Activated CD4-positive, CD25-positive, alpha-beta regulatory T cell treated with anti-CD3 and anti-CD28 coated beads, Interleukin-2, amount 50 U/mL, for 24 hours (primary cell): Measurements from ENCODE around the gene EPN3.
A peak's percentile ranks its signal among the peaks of the same experiment; 100 is the strongest.

Experiments
- ATAC-seq, 2 donors: fragments of 150-1000 bp; cut with Tn5 transposase; one replicate each; pipeline ENCODE4 v1.10.0; 2021; ENCODE audit warnings: mild to moderate bottlenecking in 1 of 2, moderate library complexity in 1 of 2

EPN3 gene

DNA sequence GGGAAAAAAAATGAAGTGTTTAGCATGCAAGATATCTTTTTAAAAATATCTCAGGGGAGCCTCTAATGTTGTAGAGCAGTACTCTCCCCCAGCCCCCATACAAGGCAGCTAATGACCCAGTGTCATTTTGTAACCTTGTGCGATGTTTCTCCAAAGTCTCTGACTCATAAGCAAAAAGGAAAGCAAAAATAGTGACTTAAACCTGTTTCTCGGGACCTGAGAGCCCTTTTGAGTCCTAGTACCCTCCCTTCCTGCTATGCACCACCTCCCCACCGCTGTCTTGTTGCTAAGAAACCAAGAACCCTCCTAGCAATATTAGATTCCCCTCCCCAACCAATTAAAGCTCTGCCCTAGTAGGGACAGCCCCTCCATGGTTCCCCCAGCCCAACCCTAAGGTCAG is 21.5 kb upstream of the EPN3 start:
- peak; percentile 86 to 88 for ATAC-seq

DNA sequence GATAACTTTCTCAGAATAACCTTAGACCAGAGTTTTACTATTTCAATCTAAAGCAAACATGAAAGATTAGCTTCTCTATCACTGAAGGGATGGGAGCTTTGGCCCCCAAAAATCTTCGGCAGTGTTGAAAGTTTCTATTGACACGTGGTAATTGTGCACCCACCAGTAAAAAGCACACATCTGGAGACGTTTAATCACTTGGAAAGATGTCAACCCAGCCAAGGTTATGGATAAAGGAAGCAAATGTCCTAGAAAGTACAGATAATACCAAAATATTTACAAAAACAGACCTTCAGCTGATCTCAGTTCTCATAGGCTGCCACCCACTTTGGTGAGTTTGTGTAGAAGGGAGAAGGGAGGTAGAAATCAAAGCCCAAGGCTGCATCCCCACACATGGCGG is 19.0 kb upstream of the EPN3 start:
- ATAC-seq: no peak

DNA sequence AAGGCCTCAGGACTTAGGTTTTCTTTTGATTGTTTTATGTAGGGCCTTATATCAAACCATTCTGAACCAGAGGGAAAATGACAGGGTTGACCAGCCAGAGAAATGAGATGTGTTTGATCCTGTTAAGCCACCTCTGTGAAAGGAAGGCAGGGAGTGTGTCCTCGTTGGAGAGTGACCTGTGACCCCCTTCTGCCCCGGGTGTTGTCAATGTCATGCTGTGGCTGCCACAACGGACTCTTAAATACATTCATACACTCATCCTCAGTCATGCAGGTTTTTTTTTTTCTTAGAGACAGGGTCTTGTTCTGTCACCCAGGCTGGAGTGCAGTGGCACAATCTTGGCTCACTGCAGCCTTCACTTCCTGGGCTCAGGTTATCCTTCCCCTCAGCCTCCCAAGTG is 18.1 kb upstream of the EPN3 start:
- ATAC-seq: no peak

DNA sequence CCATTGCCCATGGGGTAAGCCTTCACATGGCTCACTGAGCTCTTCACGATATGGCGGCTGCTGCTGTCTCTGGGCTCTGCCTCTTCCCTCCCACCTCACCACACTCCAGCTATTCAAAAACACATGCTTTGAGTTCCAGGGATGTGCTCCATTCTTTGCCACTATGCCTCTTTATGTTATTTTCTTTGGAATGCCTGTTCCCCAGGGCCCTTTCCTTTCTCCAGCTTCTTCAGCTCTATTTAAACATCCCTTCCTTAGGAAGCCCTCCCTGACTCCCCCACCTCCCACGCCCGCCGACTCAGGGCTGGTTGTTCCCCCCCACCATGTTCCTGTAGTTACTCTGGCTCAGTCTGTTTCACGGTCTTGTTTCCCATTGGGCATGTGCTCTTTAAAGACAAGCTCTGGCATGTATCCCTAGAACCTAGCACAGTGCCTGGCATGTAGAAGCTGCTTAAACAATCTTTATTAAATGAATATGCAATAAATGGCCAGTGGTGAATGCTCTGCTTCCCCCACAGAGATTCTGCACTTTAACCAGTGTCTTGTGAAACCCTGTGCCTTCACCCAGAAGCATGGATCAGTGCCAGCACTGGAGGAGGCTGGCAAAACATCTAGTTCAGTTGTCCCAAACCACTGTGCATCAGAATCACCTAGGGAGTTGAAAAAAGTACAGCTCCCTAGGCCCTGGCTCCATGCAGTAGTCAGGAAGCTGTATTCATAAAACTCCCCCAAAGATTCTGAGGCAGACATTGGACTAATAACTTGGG is 17.4 kb upstream of the EPN3 start:
- ATAC-seq: no peak

DNA sequence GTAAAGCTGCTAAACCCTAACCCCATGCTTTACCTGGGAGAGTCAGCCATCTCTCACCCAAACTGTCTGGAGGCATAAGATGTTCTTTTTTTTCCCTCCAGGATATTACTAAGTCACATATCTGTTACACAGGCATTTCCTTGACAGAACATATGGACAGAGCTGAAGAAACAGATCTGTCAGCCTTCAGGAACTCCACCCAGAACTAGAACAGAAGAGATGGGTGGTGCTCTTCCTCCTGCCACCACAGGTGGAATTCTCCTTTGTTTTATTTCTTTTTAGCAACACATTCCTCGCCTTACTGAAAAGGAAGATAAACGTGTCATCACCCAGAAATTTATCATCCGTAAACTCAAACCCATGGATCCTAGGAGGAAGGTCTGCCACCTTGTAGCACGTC is 15.5 kb upstream of the EPN3 start:
- no peak for ATAC-seq

DNA sequence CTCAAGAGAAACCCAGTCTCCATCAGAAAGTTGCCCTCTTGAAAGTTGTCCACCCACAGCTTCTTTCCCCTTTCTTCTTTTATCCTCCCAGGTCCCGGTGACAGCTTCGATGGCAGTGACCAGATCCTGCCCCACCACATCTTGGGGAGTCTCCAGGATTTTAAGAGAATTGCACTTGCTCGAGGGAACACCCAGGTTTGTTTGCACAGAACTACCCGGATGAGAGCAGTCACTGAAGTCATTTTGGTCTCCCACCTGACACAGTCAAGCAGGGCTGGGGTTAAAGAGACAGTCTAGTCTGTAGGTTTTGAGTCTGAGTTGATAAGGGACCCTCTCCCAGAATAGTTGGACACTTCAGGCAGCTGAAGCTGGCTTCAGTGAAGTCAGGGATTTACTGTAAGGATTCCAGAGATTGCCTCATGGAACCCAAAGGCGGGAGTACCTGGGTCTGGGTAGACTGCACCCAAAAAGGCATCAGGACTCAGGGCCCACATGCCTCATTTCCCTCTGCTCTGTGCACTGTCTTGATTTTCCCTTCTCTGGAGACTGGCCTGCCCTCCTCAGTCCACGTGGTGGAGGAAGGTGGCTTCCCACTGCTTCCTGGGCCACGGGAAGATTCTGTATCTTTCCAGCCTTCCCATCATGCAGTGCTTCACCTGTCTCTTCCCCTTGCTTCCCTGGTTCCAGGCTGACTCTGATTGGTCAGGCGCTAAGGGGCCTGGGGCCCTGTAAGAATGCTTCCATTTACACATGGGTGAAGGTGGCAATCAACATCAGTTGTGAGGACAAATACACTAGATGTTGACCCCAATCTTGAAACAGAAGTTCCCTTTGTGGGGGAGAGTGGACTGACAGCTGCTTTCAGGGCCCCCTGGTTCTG is 14.8 kb upstream of the EPN3 start:
- no peak for ATAC-seq

DNA sequence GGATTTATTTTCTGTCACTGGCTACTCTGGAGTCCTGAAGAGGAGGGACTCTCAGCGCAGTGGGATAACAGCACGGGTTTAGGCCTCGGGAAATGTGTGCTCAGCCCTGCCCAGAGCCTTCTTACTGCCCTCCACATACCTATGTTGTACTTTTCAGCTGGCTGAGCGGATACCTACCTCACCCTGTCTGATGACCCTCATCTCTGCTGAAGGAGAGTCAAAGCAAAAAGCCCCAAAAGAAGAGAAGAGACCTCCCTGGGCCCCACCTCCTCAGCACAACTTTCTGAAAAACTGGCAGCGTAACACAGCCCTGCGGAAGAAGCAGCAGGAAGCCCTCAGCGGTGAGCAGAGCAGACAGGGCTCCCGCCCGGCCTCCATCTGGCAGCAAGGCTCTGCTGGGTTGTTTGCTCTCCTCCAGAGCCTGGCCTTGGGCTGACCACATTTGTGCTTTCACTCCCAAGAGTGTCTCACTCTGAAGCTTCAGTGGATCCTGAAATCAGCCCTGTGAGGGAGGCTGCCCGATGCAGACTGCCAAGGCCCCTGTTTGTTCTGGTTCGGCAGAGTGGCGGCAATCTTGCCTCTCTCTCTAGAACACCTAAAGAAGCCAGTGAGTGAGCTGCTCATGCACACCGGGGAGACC is 14.0 kb upstream of the EPN3 start:
- ATAC-seq: no peak

DNA sequence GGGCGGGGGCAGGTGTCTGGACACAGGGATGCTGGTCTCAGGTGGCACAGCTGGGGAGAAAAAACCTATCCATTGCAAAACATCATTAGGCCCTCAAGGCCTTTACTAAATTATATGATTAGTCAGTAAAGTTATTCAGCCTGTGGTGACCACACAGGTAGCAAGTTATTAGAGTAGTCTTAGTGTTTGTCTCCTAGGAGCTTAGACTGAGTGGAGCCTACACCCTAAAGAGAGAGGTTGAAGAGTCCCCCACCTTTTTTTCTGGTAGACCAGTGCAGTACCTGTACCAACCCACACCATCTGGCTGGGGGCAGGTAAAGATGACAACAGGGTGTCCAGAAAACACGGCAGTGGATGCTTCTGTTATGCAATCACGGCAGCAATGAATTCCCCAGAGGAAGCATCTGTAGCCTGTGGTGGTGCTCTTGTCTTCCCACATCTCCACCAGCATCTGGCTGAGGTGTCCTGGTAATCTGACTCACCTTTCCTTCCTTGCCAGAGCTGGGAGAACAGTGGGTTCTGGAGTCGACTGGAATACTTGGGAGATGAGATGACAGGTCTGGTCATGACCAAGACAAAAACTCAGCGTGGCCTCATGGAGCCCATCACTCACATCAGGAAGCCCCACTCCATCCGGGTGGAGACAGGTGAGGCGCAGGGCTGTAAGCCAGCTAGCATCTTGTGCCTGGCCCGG is 13.2 kb upstream of the EPN3 start:
- no peak for ATAC-seq

DNA sequence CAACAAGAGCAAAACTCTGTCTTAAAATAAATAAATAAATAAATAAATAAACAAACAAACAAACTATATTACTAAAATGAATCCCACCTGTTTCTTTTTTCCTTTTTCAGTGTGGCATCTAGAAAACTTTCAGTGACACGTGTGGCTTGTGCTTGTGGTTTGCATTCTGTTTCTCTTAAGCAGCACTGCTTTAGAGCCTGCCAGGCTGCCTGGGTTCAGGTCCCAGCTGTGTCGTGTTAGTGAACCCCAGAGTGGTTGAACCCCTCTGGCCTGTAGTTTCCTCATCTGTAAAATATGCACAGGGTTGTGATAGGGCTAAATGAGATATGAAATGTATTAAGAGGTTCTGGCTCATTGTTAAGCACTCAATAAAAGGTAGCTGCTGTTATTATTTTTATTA is 12.1 kb upstream of the EPN3 start:
- ATAC-seq: no peak

DNA sequence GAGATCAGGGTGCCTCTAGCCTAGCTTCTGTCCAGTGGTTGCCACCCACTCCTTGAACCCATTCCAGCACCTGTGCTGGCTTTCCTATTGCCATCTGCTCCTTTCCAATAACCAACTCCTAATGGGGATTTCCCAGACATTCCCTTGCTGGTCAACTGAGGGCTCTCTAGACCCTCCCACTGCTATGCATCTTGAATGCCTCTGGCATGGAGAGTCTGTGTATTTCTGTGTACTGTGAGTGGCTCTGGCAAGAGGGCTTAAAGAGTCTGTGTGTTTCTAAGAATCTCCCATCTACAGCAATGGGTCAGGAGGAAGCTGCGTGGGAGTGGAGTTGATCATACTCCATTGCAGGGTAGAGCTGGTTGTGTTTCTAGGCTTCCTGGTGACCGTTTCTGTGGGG is 11.0 kb upstream of the EPN3 start:
- no peak for ATAC-seq

DNA sequence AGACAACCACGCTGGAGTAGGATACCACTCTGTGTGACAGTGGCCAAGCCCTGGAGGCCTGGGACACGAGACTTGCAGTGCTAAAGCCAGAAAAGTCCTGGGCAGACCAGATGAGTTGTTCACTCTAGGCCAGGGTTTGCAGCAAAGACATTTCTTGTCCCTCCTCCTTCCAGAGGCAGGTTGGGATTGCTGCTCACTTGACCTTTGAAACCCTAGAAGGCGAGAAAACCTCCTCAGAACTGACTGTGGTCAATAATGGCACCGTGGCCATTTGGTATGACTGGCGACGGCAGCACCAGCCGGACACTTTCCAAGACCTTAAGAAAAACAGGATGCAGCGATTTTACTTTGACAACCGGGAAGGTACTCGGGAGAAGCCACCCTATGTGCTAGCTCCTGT is 9.8 kb upstream of the EPN3 start:
- ATAC-seq: no peak

DNA sequence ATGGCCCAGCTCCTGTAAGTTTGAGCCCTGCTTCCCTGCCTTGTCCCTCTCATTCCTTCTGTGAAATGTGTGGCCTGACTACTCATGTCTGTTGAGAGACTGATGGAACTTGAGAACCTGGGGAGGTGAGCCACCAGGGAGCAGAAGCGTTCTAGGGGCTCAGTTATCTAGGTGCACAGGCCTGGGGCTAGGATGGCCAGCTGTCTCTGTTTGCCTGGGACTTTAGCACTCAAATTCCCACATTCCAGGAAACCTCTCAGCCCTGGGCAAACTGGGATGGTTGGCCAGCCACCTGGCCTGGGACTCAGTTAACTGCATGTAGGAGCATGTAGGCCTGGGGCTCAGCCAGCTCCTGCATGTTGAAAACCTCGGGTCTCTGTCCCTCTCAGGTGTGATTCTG is 9.3 kb upstream of the EPN3 start:
- ATAC-seq: no peak

DNA sequence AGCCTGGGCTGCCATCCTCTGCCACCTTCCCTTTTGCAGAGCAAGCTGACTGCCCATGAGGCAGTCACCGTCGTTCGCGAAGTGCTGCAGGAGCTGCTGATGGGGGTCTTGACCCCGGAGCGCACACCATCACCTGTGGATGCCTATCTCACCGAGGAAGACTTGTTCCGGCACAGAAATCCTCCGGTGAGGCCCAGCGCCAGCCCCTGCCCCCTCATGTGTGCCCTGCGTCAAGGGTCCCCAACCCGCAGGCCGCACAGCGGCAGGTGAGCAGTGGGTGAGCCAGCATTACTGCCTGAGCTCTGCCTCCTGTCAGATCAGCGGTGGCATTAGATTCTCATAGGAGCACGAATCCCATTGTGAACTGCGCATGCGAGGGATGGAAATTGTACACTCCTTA is 7.7 kb upstream of the EPN3 start:
- no peak for ATAC-seq

DNA sequence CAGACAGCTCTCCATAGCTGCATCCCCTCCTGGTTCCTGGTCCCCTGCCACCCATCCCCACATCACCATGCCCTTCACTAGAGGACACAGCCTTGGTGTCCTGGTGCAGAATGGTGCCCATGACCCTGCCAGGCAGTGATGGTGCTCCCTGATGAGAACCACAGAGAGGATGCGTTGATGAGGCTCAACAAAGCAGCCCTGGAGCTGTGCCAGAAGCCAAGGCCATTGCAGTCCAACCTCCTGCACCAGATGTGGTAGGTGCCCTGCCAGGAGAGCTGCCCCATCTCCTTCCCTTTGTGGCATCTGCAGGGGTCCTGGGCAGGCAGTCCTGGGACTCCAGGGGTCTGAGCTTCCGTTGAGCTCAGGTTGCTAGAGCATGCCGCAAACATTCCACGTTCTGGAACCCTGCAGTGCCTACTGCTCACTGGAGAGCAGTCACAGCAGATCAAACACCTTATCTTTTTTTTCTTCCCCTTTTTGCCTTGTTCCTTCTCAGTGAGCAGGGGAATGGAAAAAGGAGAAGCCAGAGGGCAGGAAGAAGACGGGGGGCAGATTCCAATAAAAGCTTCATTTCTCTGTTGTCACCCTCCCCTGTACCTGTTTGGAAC is 5.3 kb upstream of the EPN3 start:
- ATAC-seq: no peak

DNA sequence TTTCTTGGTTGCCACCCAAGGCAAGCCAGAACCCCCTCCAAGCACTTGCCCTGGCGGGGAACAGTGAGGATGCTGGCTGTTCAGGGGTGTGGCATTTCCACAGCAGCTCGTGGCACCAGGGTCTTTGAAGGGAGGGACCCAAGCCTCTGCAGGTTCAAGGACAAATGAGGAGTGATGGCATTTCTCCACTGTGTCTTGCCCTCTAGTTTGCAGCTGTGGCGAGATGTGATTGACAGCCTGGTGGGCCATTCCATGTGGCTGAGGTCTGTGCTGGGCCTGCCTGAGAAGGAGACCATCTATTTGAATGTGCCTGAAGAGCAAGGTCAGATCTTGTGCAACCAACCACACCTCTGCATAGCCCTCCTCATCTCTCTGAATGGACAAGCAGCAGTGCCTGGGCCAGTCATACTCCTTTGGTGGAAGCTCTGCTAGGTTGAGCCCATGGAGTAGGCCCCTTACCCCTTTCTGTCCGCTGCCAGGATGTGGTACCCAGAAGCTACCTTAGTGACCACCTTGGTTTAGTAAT is 4.5 kb upstream of the EPN3 start:
- ATAC-seq: no peak

DNA sequence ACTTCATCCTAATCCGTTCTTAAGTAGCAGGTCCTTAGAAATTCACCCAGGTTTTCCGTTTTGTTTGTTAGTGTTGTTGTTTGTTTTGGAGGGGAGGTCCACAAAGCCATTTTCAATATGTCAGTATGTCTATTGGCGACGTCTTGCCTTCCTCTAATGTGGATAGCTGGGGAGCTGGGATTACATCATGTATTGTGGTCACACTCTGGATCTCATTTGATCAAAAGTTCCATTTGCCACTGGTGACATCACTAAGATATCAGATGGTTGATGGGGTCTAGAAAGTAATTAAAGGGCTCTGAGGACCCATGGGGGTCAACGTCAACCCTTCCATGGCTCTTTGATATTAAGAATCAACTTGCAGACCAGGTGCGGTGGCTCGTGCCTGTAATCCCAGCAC is 2.7 kb upstream of the EPN3 start:
- no peak for ATAC-seq

DNA sequence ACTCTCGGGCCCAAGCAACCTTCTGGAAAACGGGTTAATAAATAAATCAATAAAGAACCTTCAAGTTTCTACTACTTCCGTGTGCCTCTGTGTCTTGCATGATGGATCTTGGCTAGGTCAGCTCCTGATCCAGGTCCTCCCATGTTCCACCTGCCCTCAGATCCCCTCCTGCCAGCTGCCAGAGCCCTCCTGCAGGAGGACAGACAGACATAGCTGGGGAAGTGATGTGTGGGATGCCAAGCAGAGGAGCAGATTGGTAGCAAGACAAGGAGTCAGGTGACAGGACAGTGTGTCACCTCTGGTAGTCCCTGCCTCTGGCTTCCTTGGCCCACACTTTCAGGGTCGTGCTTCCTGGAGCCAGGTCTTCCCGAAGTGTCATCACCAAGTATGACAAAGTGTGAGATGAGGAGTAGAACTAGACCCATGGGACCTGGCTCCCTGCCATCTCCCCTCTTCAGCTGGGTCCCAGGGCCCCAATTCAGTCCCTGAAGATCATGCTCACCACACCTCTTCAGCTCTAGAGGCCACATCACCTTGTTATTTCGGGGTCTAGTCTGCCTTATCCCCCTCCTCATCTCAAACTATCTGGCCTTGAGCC is 1.0 kb upstream of the EPN3 start:
- ATAC-seq: no peak

DNA sequence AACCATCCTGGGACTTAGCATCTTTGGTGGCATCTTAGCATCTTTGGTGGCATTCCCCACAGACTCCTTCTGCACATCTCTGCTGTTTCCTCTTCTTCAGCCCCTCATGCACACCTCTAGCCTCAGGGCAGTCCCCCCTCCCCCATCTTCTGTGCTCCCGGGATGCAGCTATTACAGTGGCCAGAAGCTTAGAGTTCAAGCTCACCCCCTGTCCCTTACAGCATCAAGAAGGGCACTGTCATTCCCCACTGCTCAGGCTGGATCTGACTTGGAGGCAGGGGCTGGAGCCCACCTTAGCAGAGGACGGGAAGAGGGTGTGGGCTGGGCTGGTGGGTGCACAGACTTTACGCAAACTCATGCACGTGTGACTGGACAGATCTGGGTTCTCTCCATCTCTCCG is 650 bp downstream of the EPN3 start:
- ATAC-seq: no peak

DNA sequence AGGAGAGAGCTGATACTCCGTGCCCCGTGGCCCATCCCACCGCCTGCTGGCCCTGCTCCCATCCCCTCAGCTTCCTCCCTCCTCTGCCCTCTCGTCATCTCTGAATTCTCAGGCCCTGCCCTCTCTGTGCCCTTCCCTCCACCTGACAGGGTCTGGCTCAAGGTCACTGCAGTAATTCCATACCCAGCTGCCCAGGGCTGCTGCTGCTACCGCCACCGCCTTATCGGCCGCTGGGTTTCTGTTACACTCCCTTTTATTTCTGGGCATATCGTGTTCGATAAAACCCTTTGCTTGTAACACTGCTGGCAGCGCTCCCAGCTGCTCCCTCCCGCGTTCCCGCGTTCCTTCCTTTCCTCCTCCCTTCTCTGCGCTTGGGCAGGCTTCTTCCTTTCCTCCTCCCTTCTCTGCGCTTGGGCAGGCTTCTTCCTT is 1.2 kb downstream of the EPN3 start:
- no peak for ATAC-seq

DNA sequence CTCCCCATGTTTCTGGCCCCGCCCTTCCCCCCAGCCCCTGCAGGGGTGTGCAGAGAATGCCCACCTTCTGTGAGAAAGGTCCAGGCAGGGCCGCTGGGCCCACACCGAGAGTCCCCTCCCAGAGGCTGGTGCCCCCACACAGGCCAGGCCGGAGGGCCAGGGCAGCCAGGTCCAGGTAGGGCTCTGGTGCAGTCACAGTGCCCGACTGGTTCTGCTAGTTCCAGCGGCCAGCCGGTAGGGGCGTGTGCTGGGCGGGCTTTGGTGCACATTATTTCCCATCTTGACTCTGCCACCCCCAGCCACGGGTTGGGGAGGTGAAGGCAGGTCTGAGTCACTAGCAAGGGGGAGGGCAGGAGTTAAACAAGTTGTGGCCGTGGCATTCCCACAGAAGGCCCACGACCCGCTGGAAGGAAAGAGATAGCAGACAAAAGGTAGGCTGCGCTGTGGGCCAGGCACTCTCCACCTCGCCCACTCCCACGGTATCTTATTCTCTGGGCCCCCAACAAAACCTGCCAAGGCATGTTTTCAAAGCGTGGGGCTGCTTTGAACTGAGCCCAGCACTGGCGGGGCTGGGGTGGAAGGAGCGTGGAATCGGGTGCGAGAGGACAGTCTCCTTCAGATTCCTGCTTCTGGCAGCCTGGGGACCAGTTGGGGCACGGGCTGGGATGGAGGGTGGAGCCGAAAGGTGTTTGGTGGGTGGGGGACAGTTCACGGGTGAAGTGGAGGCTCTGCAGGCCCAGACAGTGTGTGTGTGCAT is 1.9 kb downstream of the EPN3 start:
- ATAC-seq: peak; percentile 45 to 56

DNA sequence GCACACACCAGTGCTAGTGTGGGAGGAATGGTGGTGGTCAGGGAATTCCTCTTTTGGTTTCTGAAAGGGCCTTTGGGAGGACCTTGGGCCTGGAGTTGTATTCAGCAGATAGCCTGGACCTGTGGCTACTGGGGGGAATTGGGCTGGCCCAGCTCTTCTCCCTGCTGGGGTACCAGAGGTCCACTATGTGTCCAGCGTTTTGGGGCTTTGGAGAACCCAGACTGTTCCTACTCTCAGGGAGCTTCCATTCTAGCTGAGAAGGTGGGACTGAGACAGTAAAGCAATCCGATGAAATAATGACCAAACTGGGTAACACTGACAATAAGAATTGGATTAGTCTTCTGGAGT is 2.4 kb downstream of the EPN3 start:
- no peak for ATAC-seq
